ENCODE measurements around the gene CFB.

Gene CFB

GRCh38 chr6:31948306-31948705 is 2.4 kb downstream of the CFB start:
- DNase-seq (ENCODE audit: low read depth in 2 of 2, low spot score in 1 of 2): no peak

DNA sequence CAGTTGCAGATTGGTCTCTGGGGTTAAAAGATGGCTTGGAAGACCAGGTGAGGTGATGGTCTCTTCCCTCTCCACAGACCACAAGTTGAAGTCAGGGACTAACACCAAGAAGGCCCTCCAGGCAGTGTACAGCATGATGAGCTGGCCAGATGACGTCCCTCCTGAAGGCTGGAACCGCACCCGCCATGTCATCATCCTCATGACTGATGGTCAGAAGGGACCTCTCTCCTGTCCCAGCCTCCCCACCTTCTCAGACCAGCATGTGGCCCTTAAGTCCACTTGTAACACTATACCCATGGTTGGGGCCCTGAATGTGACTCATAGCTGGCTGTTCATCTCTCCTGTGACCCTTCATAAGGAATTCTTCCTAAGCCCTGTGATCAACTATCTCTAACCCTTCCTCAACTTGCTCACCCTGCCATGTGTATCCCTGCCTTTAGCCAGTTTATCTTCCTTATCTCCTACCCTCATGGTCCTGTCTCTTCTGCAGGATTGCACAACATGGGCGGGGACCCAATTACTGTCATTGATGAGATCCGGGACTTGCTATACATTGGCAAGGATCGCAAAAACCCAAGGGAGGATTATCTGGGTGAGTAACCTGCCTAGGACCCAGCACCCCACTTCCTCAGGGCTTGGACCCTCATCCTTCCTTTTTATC is 3.0 kb downstream of the CFB start:
- DNase-seq (ENCODE audit: low read depth in 2 of 2, low spot score in 1 of 2): no peak

DNA sequence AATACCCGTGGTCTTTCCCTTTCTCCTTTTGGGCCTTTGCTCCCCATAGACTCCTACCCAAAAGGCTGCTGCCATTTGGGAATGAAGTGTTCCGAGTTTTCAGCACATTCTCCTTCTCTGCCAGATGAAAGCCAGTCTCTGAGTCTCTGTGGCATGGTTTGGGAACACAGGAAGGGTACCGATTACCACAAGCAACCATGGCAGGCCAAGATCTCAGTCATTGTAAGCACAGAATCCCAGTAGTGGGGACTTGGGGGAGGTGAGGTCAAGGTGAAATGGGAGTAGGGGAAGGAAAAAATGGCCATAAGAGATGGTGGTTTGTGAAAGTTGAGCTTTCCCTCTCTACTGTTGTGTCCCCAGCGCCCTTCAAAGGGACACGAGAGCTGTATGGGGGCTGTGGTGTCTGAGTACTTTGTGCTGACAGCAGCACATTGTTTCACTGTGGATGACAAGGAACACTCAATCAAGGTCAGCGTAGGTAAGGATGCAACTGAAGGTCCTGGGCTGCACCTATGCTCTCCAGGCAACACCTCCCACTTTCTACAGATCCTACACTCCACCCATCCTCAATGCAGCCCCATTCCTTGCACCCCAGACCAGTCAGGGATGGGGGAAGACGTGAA is 4.1 kb downstream of the CFB start:
- DNase-seq (ENCODE audit: low read depth in 2 of 2, low spot score in 1 of 2): no peak

DNA sequence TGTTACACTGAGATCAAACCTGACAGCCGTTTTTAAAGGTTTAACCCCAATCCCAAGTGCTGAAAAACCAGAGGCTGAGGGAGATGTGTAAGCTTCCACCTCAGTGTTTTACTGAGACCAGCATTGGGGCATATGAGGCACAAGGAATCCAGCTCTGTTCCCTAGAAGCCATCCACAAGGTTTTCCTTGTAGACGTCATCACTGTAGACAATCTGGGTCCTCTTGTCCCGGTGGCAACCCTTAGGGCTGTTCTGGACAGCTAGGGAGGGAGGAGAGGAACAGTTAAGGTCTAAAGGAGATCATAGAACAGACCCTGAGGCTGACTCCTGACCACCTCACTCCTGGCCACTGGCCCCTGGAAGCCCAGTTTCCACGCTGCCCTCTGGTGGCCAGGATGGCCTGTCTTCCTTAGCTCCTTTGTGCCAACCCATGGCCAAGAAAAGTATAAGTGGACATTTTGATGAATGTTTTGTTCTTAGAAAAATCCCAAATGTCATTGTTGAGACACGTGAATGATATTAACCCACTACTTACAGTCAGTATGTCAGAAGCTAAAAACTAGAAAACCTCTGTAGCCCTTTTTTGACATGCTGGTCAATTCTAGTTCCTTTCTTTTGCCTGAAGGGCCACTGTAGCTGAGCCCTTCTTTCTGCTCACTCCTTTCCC is 6.4 kb downstream of the CFB start:
- no peak for DNase-seq (ENCODE audit: low read depth in 2 of 2, low spot score in 1 of 2)

DNA sequence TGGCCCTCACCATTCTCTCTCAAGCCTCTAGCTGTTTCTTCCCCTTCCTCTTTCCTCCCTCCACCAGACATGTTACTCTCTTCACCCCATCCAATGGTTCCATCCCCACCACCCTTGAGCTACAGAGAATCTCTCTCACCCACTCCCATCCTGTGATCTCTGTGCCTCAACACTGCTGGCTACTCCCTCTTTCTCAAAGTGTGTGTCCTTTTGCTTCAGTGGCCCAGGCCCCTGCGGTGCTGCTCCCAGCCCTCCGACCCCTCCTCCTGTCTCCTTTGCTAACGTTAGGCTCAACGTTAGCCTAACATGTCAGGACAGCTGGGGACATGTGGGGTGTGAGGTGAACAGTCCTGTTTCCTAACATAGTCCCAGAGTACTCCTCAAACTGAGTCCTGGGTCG is 7.0 kb downstream of the CFB start:
- DNase-seq (ENCODE audit: low read depth in 2 of 2, low spot score in 1 of 2): no peak

DNA sequence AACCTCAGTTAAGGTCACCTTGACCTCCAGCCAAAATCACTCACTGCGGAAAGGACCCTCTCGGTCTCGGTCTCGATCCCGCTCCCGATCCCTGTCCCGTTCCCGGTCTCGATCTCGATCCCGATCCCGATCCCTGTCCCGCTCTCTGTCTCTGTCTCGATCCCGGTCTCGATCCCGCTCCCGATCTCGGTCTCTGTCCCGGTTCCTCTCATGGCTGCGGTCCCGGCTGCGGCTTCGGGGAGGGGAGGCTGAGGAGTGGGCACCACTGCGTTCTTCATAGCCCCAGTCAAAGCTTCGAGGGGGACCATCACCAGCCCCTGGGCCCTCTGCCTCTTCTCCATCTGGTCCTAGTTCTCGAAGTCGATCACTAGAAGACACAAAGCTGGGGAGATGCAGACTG is 8.6 kb downstream of the CFB start:
- no peak for DNase-seq (ENCODE audit: low read depth in 2 of 2, low spot score in 1 of 2)

GRCh38 chr6:31956796-31957195 is 10.9 kb downstream of the CFB start:
- DNase-seq (ENCODE audit: low read depth in 2 of 2, low spot score in 1 of 2): no peak

DNA sequence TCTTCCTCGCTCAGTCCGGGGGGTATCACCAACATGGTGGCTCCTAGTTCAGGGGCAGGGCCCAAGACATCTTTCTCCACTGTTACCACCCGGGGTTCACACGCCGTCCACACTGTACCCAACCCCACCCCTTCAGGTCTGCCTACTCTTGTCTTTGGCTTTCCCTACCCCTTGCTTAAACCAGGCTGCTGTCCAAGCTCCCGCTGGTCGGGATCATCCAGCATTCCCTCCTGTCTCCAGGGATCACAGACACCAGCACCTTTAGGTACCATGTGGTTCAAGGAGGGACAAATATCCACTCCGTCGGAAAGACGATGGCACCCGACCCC is 12.5 kb downstream of the CFB start:
- DNase-seq (ENCODE audit: low read depth in 2 of 2, low spot score in 1 of 2): no peak

GRCh38 chr6:31958741-31959739 is 13.1 kb downstream of the CFB start, which contains the start of the genes NELFE and SKIC2:
Gene NELFE (minus strand): TSS chr6:31958971. CDS start chr6:31958446, 525 bp downstream.
Gene SKIC2 (plus strand): TSS chr6:31959175. CDS start chr6:31959193, 18 bp downstream.
- DNase-seq (ENCODE audit: low read depth in 2 of 2, low spot score in 1 of 2): peak; percentile 96 to 97

DNA sequence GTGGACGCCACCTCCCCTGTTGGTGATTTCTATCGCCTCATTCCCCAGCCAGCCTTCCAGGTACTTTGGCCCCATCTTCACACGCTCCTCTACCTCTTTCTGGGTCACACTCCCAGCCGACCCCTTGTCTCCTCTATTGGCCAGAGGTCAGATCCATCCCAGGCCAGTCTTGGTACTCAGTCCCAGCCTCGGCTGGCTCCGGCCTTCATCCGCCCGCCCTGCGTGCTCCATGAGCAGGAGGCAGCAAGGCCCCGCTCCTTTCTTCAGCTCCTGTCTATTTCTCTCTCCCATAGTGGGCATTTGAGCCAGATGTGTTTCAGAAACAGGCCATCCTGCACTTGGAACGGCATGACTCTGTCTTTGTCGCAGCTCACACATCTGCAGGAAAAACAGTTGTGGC is 15.7 kb downstream of the CFB start:
- DNase-seq (ENCODE audit: low read depth in 2 of 2, low spot score in 1 of 2): no peak

- no peak for DNase-seq (ENCODE audit: low read depth in 2 of 2, low spot score in 1 of 2)
These were observed 18.0 kb downstream of the CFB start for GRCh38 chr6:31963921-31964320.

DNA sequence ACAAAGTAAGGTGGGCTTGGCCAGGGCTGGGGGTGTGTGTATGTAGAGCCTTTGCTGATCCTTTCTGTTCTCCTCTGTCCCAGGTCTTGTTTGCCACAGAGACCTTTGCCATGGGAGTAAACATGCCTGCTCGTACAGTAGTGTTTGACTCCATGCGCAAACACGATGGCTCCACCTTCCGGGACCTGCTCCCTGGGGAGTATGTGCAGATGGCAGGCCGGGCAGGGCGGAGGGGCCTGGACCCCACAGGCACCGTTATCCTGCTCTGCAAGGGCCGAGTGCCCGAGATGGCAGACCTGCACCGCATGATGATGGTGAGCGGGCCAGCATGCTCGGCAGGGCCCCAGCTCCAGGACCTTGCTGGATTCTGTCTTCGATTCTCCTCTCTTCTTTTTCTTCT is 19.8 kb downstream of the CFB start:
- no peak for DNase-seq (ENCODE audit: low read depth in 2 of 2, low spot score in 1 of 2)

DNA sequence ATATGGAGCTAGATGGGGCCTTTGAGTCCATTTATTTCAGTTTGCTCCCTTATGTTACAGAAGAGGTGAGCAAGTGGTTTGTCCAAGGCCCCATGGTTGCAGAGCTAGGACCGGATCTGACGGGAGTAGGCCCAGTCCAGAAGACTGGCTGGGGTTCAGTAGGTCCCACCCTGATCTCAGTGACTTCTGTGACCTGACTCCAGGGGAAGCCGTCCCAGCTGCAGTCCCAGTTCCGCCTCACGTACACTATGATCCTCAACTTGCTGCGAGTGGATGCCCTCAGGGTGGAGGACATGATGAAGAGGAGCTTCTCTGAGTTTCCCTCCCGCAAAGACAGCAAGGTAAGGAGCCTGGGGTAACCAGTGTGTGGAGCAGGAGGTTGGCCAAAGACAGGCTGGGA is 20.6 kb downstream of the CFB start:
- no peak for DNase-seq (ENCODE audit: low read depth in 2 of 2, low spot score in 1 of 2)

GRCh38 chr6:31966997-31967925 is 21.4 kb downstream of the CFB start:
- DNase-seq (ENCODE audit: low read depth in 2 of 2, low spot score in 1 of 2): no peak

- no peak for DNase-seq (ENCODE audit: low read depth in 2 of 2, low spot score in 1 of 2)
These were observed 22.0 kb downstream of the CFB start for GRCh38 chr6:31967926-31968320.

- DNase-seq (ENCODE audit: low read depth in 2 of 2, low spot score in 1 of 2): no peak
These were observed 22.4 kb downstream of the CFB start for GRCh38 chr6:31968326-31968725.

GRCh38 chr6:31968791-31969711 is 23.2 kb downstream of the CFB start:
- DNase-seq (ENCODE audit: low read depth in 2 of 2, low spot score in 1 of 2): no peak

- no peak for DNase-seq (ENCODE audit: low read depth in 2 of 2, low spot score in 1 of 2)
These were observed 24.1 kb downstream of the CFB start for GRCh38 chr6:31969712-31970603.

All from stimulated activated CD8-positive, alpha-beta memory T cell treated with anti-CD3 and anti-CD28 coated beads, Interleukin-4, amount 100 ng/mL, for 1 hour (primary cell).